Neural cell (in vitro differentiated cells): Measurements from ENCODE around the gene PTPRF. TPM values are rescaled to one million over a fixed set of nuclear protein-coding genes. Genes with fewer than 3 reads are reported as not detected.

Experiments used
- H2AFZ ChIP-seq: fragments of 200-600, 300-800 bp; sonication (generic), shearing (Covaris generic); 2 replicates; pipeline ENCODE4 v1.6.0; 2014; ENCODE audit warnings: low read depth, mild to moderate bottlenecking, antibody characterized with exemption, low read length, moderate library complexity
- H3F3A ChIP-seq: fragments of 200-600 bp; shearing (Covaris generic); 2 replicates; pipeline ENCODE4 v1.6.1; 2016; ENCODE audit warnings: mild to moderate bottlenecking, moderate library complexity, mixed read lengths, antibody characterized with exemption, low read length; ENCODE audit not compliant: insufficient read depth, poor library complexity, severe bottlenecking
- H3K27ac ChIP-seq: fragments of 200-600, 300-800 bp; sonication (generic), shearing (Covaris generic); 2 replicates; pipeline ENCODE4 v1.5.1; 2014; ENCODE audit warnings: mild to moderate bottlenecking, low read length, moderate library complexity
- H3K27me3 ChIP-seq: fragments of 300-800, 200-600 bp; sonication (generic), shearing (Covaris generic); 2 replicates; pipeline ENCODE4 v1.6.0; 2014; ENCODE audit warnings: mild to moderate bottlenecking, low read depth, low read length, moderate library complexity; ENCODE audit not compliant: insufficient read depth
- H3K36me3 ChIP-seq: fragments of 300-800, 200-600 bp; sonication (generic), shearing (Covaris generic); 2 replicates; pipeline ENCODE4 v1.5.1; 2014; ENCODE audit warnings: mild to moderate bottlenecking, antibody characterized with exemption, low read length, moderate library complexity; ENCODE audit not compliant: insufficient read depth
- H3K4me2 ChIP-seq: fragments of 300-800, 200-600 bp; sonication (generic), shearing (Covaris generic); 2 replicates; pipeline ENCODE4 v1.6.0; 2014; ENCODE audit warnings: mild to moderate bottlenecking, low read length
- H3K4me3 ChIP-seq: fragments of 300-800, 200-600 bp; sonication (generic), shearing (Covaris generic); 2 replicates; pipeline ENCODE4 v1.5.1; 2014; ENCODE audit warnings: mild to moderate bottlenecking, low read length, moderate library complexity
- H3K79me2 ChIP-seq: fragments of 200-600 bp; shearing (Covaris generic); replicated peaks from 2 replicates; pipeline ENCODE4 v1.6.0; 2014; ENCODE audit warnings: mild to moderate bottlenecking, low read length, moderate library complexity; ENCODE audit not compliant: insufficient read depth
- H3K9ac ChIP-seq: fragments of 300-800, 200-600 bp; sonication (generic), shearing (Covaris generic); 2 replicates; pipeline ENCODE4 v1.6.1; 2016; ENCODE audit warnings: mild to moderate bottlenecking, low read length, mixed read lengths
- H3K9me2 ChIP-seq: fragments of 200-600 bp; shearing (Covaris generic); 2 replicates; pipeline ENCODE4 v1.6.1; 2016; ENCODE audit warnings: mild to moderate bottlenecking, low read length, mixed read lengths; ENCODE audit not compliant: insufficient read depth
- H3K9me3 ChIP-seq: fragments of 200-600, 300-800 bp; sonication (generic), shearing (Covaris generic); 2 replicates; pipeline ENCODE4 v1.6.1; 2016; ENCODE audit warnings: mild to moderate bottlenecking, mixed run types, low read length, moderate library complexity, mixed read lengths
- H4K20me1 ChIP-seq: fragments of 200-600 bp; shearing (Covaris generic); 2 replicates; pipeline ENCODE4 v1.6.1; 2016; ENCODE audit warnings: mild to moderate bottlenecking, mixed run types; ENCODE audit not compliant: insufficient read depth
- CTCF ChIP-seq: fragments of 450-650 bp; IDR thresholded peaks from 2 replicates; pipeline ENCODE4 v1.5.1; 2014; ENCODE audit warnings: antibody characterized with exemption, mild to moderate bottlenecking, moderate library complexity; ENCODE audit not compliant: poor library complexity, severe bottlenecking
- EP300 ChIP-seq: fragments of 450-650 bp; conservative IDR thresholded peaks from 2 replicates; pipeline ENCODE4 v1.6.1; 2014; ENCODE audit warnings: antibody characterized with exemption, mild to moderate bottlenecking, moderate library complexity; ENCODE audit not compliant: poor library complexity, severe bottlenecking
- EZH2 ChIP-seq: fragments of 200-600, 300-800 bp; shearing (Covaris generic), sonication (generic); IDR thresholded peaks from 2 replicates; pipeline ENCODE4 v1.6.1; 2014; ENCODE audit warnings: antibody characterized with exemption, low read length, borderline replicate concordance, mild to moderate bottlenecking; ENCODE audit not compliant: insufficient read depth, poor library complexity, severe bottlenecking
- MXI1 ChIP-seq: fragments of 450-650 bp; conservative IDR thresholded peaks from 2 replicates; pipeline ENCODE4 v1.6.1; 2014; ENCODE audit warnings: antibody characterized with exemption, mild to moderate bottlenecking; ENCODE audit not compliant: poor library complexity, severe bottlenecking
- POLR2AphosphoS5 ChIP-seq: IDR thresholded peaks from 2 replicates; pipeline ENCODE4 v1.6.1; 2012
- RAD21 ChIP-seq: fragments of 450-650 bp; conservative IDR thresholded peaks from 2 replicates; pipeline ENCODE4 v1.6.1; 2014; ENCODE audit warnings: antibody characterized with exemption, mild to moderate bottlenecking, moderate library complexity
- SMC3 ChIP-seq: fragments of 450-650 bp; conservative IDR thresholded peaks from 2 replicates; pipeline ENCODE4 v1.6.1; 2014; ENCODE audit warnings: antibody characterized with exemption, mild to moderate bottlenecking, moderate library complexity; ENCODE audit not compliant: poor library complexity
- TAF1 ChIP-seq: IDR thresholded peaks from 2 replicates; pipeline ENCODE4 v1.6.1; 2012; ENCODE audit warnings: low read depth
- polyA plus RNA-seq: library from polyadenylated mRNA; depleted of rRNA; stranded (reverse); fragments of >200 nt; gene quantifications from 2 replicates; pipeline ENCODE4 v1.2.3, GENCODE V29; 2014
- TF ChIP-seq, protein P1 (sequence below): IDR thresholded peaks from 2 replicates; pipeline ENCODE4 v1.6.1; 2012; ENCODE audit warnings: borderline replicate concordance

PTPRF gene
- polyA plus RNA-seq, 1 donor from 2014 or later: 66.6 TPM

GRCh38 chr1:43509007-43509739 lies 21.5 kb upstream of the PTPRF start:
- H3K36me3 ChIP-seq: no peaks in the 10 kb centered on the region
- H3F3A ChIP-seq: no peaks in the 10 kb centered on the region
- H3K4me3 ChIP-seq: no peak overlapping the region
- H3K27me3 ChIP-seq: no peaks in the 10 kb centered on the region
- no peak overlapping the region for H2AFZ ChIP-seq
- H3K79me2 ChIP-seq: no peaks in the 10 kb centered on the region
- no peaks in the 10 kb centered on the region for H4K20me1 ChIP-seq
- H3K9me3 ChIP-seq: peaks cover 3% of the 10 kb centered on the region
- H3K4me2 ChIP-seq: no peak overlapping the region
- no peak overlapping the region for H3K9ac ChIP-seq
- no peak overlapping the region for H3K27ac ChIP-seq
- TF ChIP-seq EZH2: no peak
- TF ChIP-seq TAF1: no peak
- no peaks in the 10 kb centered on the region for H3K9me2 ChIP-seq

DNA sequence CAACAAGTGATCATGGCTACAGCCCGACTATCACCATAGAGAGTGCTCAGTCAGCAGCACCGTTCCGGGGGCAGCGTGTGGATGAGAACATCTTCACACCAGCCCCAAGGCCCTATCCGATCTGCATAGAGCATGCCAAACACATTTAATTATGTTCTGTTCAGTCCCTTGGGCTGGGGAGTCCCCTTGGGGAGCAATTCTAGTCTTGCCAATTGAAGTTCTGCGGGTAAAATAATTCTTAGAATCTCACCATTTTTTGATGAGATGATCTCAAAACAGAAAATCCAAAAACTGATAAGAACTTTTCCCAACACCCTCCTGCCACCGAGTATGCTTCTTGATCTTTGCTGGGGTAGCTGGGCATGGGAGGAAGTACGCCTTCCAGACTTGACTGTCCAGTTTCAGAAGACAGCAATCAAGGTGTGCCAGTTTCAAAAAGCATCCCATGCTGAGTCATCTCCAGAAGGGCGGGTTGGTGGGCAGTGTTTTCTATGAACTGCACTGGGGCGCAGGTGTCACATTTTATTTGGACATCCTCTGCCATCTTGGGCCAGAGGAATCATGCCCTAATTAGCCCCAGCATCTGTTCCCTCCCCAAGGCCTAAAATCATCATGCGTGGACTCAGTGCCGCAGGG lies 20.8 kb upstream of the PTPRF start:
- H4K20me1 ChIP-seq: no peaks in the 10 kb centered on the region
- no peaks in the 10 kb centered on the region for H3K9me2 ChIP-seq
- H3K9ac ChIP-seq: no peak overlapping the region
- no peak overlapping the region for H3K4me3 ChIP-seq
- peaks cover 3% of the 10 kb centered on the region for H3K9me3 ChIP-seq
- H3K36me3 ChIP-seq: no peaks in the 10 kb centered on the region
- no peak overlapping the region for H3K4me2 ChIP-seq
- no peak overlapping the region for H3K27ac ChIP-seq
- TF ChIP-seq EZH2: no peak
- TF ChIP-seq CTCF: no peak
- TF ChIP-seq TAF1: no peak
- no peak for TF ChIP-seq RAD21
- no peak for TF ChIP-seq EP300
- no peak for TF ChIP-seq MXI1
- no peak for TF ChIP-seq POLR2AphosphoS5
- no peak for TF ChIP-seq SMC3
- TF ChIP-seq, protein P1, sequence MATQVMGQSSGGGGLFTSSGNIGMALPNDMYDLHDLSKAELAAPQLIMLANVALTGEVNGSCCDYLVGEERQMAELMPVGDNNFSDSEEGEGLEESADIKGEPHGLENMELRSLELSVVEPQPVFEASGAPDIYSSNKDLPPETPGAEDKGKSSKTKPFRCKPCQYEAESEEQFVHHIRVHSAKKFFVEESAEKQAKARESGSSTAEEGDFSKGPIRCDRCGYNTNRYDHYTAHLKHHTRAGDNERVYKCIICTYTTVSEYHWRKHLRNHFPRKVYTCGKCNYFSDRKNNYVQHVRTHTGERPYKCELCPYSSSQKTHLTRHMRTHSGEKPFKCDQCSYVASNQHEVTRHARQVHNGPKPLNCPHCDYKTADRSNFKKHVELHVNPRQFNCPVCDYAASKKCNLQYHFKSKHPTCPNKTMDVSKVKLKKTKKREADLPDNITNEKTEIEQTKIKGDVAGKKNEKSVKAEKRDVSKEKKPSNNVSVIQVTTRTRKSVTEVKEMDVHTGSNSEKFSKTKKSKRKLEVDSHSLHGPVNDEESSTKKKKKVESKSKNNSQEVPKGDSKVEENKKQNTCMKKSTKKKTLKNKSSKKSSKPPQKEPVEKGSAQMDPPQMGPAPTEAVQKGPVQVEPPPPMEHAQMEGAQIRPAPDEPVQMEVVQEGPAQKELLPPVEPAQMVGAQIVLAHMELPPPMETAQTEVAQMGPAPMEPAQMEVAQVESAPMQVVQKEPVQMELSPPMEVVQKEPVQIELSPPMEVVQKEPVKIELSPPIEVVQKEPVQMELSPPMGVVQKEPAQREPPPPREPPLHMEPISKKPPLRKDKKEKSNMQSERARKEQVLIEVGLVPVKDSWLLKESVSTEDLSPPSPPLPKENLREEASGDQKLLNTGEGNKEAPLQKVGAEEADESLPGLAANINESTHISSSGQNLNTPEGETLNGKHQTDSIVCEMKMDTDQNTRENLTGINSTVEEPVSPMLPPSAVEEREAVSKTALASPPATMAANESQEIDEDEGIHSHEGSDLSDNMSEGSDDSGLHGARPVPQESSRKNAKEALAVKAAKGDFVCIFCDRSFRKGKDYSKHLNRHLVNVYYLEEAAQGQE: no peak
- H3K27me3 ChIP-seq: no peaks in the 10 kb centered on the region
- H2AFZ ChIP-seq: no peak overlapping the region
- H3F3A ChIP-seq: no peaks in the 10 kb centered on the region
- no peaks in the 10 kb centered on the region for H3K79me2 ChIP-seq
